K562 (cell line): ENCODE results near the gene GMEB1. TPM values are rescaled to one million over a fixed set of nuclear protein-coding genes. Genes with fewer than 3 reads are reported as not detected.

Experiments used
- ATAC-seq: fragments of 200-7000 bp; cut with Tn5 transposase; 3 replicates; pipeline ENCODE4 v1.9.1; 2020; ENCODE audit warnings: moderate library complexity
- BruUV-seq: library from RNA; stranded (reverse); fragments of 400-500 nt; replicated peaks from 2 replicates; lab custom pipeline; 2021; lab: Mats Ljungman, UMichigan
- CTCF ChIA-PET: fragments of 300-600 bp; formaldehyde crosslinking; extraction: SDS; loops from one replicate; lab custom pipeline; 2021; ENCODE audit warnings: low intra/inter-chr PET ratio; lab: Yijun Ruan, JAX
- POLR2A ChIA-PET: fragments of 300-600, 350-650 bp; sonication (Branson Sonifier 250); formaldehyde crosslinking; extraction: SDS; loops from one replicate; lab custom pipeline; 2021; ENCODE audit warnings: antibody characterized with exemption, inconsistent platforms; lab: Yijun Ruan, JAX
- DNase-seq, 4 experiments: peaks; one replicate each; pipeline versions ENCODE4 v3.0.0 to v3.0.0-alpha.2; 2011 to 2018; ENCODE audit warnings: low spot score in 3 of 4, mixed read lengths in 3 of 4; ENCODE audit errors: extremely low read depth in 1 of 4
- FAIRE-seq: peaks from 2 replicates; lab custom pipeline; 2011; peaks lifted over from hg19 to GRCh38; lab: Jason Lieb, UNC
- H2AFZ ChIP-seq: 2 replicates; pipeline ENCODE4 v1.6.0; 2011; ENCODE audit warnings: low read depth, low read length, control low read depth, inconsistent platforms
- H3K27ac ChIP-seq: fragments of 200-600 bp; 3 replicates; pipeline ENCODE4 v1.8.0; 2011; ENCODE audit warnings: low read depth, mild to moderate bottlenecking, control low read depth, inconsistent platforms, low read length, moderate library complexity, mixed read lengths; ENCODE audit errors: extremely low read depth
- H3K27me3 ChIP-seq, 2 experiments: fragments of 300-600 bp in 1 of 2; 2 replicates in 1 of 2; 3 replicates in 1 of 2; pipeline versions ENCODE4 v1.6.0 to v1.8.0; 2011; ENCODE audit warnings: inconsistent platforms in 2 of 2, low read length in 2 of 2, mild to moderate bottlenecking in 1 of 2, mixed read lengths in 1 of 2, moderate library complexity in 1 of 2; ENCODE audit not compliant: control insufficient read depth in 2 of 2, insufficient read depth in 2 of 2
- H3K36me3 ChIP-seq: fragments of 300-600 bp; 3 replicates; pipeline ENCODE4 v1.8.0; 2011; ENCODE audit warnings: mild to moderate bottlenecking, low read length, inconsistent platforms; ENCODE audit not compliant: control insufficient read depth, insufficient read depth
- H3K4me1 ChIP-seq, 2 experiments: fragments of 200-600 bp in 1 of 2; replicated peaks in 1 of 2; 2 replicates in 1 of 2; 3 replicates in 1 of 2; pipeline versions ENCODE4 v1.5.1 to v1.8.0; 2011; ENCODE audit warnings: inconsistent platforms in 2 of 2, low read length in 2 of 2, mild to moderate bottlenecking in 1 of 2, mixed read lengths in 1 of 2, moderate library complexity in 1 of 2; ENCODE audit not compliant: control insufficient read depth in 2 of 2, insufficient read depth in 2 of 2
- H3K4me2 ChIP-seq: 2 replicates; pipeline ENCODE4 v1.6.1; 2011; ENCODE audit warnings: low read length, control low read depth, inconsistent platforms, mixed read lengths; ENCODE audit not compliant: insufficient read depth
- H3K4me3 ChIP-seq: fragments of 200-600 bp; sonication (generic), shearing (Covaris generic); 2 replicates; pipeline ENCODE4 v1.5.1; 2016; ENCODE audit warnings: control low read depth, inconsistent platforms
- H3K79me2 ChIP-seq: fragments of 200-600 bp; 3 replicates; pipeline ENCODE4 v1.8.0; 2011; ENCODE audit warnings: low read length, inconsistent platforms; ENCODE audit not compliant: control insufficient read depth, insufficient read depth
- H3K9ac ChIP-seq, 2 experiments: 2 replicates each; pipeline versions ENCODE4 v1.6.0 to v1.6.1; 2011; ENCODE audit warnings: low read depth in 2 of 2, low read length in 2 of 2, control low read depth in 1 of 2, inconsistent platforms in 1 of 2, mild to moderate bottlenecking in 1 of 2, mixed read lengths in 1 of 2; ENCODE audit not compliant: insufficient read depth in 1 of 2
- H3K9me1 ChIP-seq: one replicate; pipeline ENCODE4 v1.6.0; 2011; ENCODE audit warnings: inconsistent platforms, mild to moderate bottlenecking, low read length, moderate library complexity; ENCODE audit not compliant: control insufficient read depth, insufficient read depth
- H3K9me3 ChIP-seq: replicated peaks from 2 replicates; pipeline ENCODE4 v1.5.1; 2011; ENCODE audit warnings: low read depth, low read length, inconsistent platforms; ENCODE audit not compliant: control insufficient read depth, insufficient read depth
- H4K20me1 ChIP-seq: replicated peaks from 2 replicates; pipeline ENCODE4 v1.6.1; 2011; ENCODE audit warnings: low read length, inconsistent platforms, mixed read lengths; ENCODE audit not compliant: control insufficient read depth, insufficient read depth
- ZNF707 ChIP-seq: fragments of 250-450 bp; sonication (Bioruptor Pico); conservative IDR thresholded peaks from 2 replicates; pipeline ENCODE4 v1.8.0; 2022; ENCODE audit warnings: inconsistent platforms, mild to moderate bottlenecking, moderate library complexity
- WGBS: fragments of 100-300 bp; shearing (Covaris generic); methylation state at CpG from one replicate; pipeline ENCODE4 v1.1.6; 2016; ENCODE audit warnings: low coverage, mixed read lengths; ENCODE audit not compliant: insufficient coverage; ENCODE audit errors: missing lambda C conversion rate; 5-methylcytosine and 5-hydroxymethylcytosine counted together
- in situ Hi-C: fragments of 300-500 bp; cut with MboI; formaldehyde crosslinking; loops from 4 replicates; pipeline ENCODE4 v1.15.0; 2018; ENCODE audit warnings: inconsistent platforms, mixed read lengths
- intact Hi-C: fragments of 100-400 bp; cut with micrococcal nuclease; formaldehyde crosslinking; loops from 2 replicates; pipeline ENCODE4 v1.14.2; 2022
- polyA plus RNA-seq, 8 experiments: library from polyadenylated mRNA; depleted of rRNA in 4 of 8; stranded (reverse) in 5 of 8; unstranded in 3 of 8; fragments of >200 nt; fragmentation: Nextera tagmentation in 2 of 8; fragmentation: Illumina TruSeq in 1 of 8; extraction: Ambion mirVana in 2 of 8; extraction: Trizol in 1 of 8; gene quantifications; 2 replicates each; pipeline versions ENCODE4 v1.2.1 to v1.2.3, GENCODE V29; 2011 to 2014; ENCODE audit warnings: inconsistent platforms in 1 of 8, missing spikeins in 1 of 8
- total RNA-seq, 7 experiments: library from RNA; depleted of rRNA in 6 of 7; stranded (reverse); fragments of >200 nt in 6 of 7; fragmentation: Illumina TruSeq in 2 of 7; extraction: Trizol in 2 of 7; gene quantifications; 2 replicates each; pipeline versions ENCODE4 v1.2.1 to v1.2.3, GENCODE V29; 2011 to 2021; ENCODE audit warnings: low replicate concordance in 1 of 7
- TF ChIP-seq, protein P1 (sequence below): fragments of 450-650 bp; formaldehyde crosslinking; conservative IDR thresholded peaks from 2 replicates; pipeline ENCODE4 v1.4.0; 2022; ENCODE audit warnings: mild to moderate bottlenecking, missing genetic modification characterization

The GMEB1 gene
- total and polyA plus RNA-seq, 9 of the 15 experiments (the other 6 are each of a cell fraction or from before 2014, with no cell fraction given): 6.6 to 17.5 (median 8.5) TPM

- BruUV-seq: no TSS peak
- POLR2A ChIA-PET: interaction anchor here (1.3 to 13.8 kb wide), 3 partner anchors 10 to 86 kb away, joined by 5 to 240 read pairs (median 6); partner anchors contain the start of gene RNU11
- 90% methylated on average over 12 of the region's 12 CpGs for WGBS
- peaks cover 32% of the 10 kb centered on the region for H3K79me2 ChIP-seq
- in situ Hi-C loops: no loop called here
- ATAC-seq: no peak
- FAIRE-seq: no peak
- H3K36me3 ChIP-seq: no peaks in the 10 kb centered on the region
- no peaks in the 10 kb centered on the region for H3K27me3 ChIP-seq
- CTCF ChIA-PET: no interaction called here
- H3K9me1 ChIP-seq: no peaks in the 10 kb centered on the region
- H2AFZ ChIP-seq: no peak overlapping the region
- no peak overlapping the region for H3K27ac ChIP-seq
- TF ChIP-seq, protein P1, sequence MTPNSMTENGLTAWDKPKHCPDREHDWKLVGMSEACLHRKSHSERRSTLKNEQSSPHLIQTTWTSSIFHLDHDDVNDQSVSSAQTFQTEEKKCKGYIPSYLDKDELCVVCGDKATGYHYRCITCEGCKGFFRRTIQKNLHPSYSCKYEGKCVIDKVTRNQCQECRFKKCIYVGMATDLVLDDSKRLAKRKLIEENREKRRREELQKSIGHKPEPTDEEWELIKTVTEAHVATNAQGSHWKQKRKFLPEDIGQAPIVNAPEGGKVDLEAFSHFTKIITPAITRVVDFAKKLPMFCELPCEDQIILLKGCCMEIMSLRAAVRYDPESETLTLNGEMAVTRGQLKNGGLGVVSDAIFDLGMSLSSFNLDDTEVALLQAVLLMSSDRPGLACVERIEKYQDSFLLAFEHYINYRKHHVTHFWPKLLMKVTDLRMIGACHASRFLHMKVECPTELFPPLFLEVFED: 0 out of 2 replicates have a peak, but pooled peaks have one; percentile 30
- TF ChIP-seq ZNF707 (CRISPR knock-in tag): no peak
- TF ChIP-seq, all 486 proteins: peak for 1
- Histone ChIP-seq H4K20me1 (no peaks in the 10 kb centered on the region), H3K9ac (peak overlapping the region in 1 of 2 experiments; percentile 39; a peak in 1 of 4 replicates), H3K9me3 (no peaks in the 10 kb centered on the region), H3K4me1 (peaks cover 3 to 28% of the 10 kb centered on the region in 2 experiments; a peak in 4 of 5 replicates), H3K4me2 (no peak overlapping the region), H3K4me3 (no peak overlapping the region)
- DNase-seq: no peak
- intact Hi-C loops: no loop called here
Measured at GRCh38 chr1:28666806-28667205, 1.8 kb upstream of the GMEB1 start.
